GM23338 (cell line): ENCODE data around the gene PLEKHM2.

Experiments
- CREB1 ChIP-seq: fragments of 250-450 bp; sonication (Bioruptor Pico); IDR thresholded peaks from 2 replicates; pipeline ENCODE4 v1.5.0; 2020; ENCODE audit warnings: low read depth, mild to moderate bottlenecking, moderate library complexity
- EZH2 ChIP-seq: fragments of 200-600 bp; sonication (generic); IDR thresholded peaks from one replicate; pipeline ENCODE4 v1.8.0; 2017; ENCODE audit warnings: antibody characterized with exemption, mild to moderate bottlenecking, low read depth; ENCODE audit not compliant: unreplicated experiment
- EZH2phosphoT487 ChIP-seq: fragments of 200-600 bp; sonication (generic); IDR thresholded peaks from one replicate; pipeline ENCODE4 v1.8.1; 2018; ENCODE audit warnings: antibody characterized with exemption; ENCODE audit not compliant: unreplicated experiment
- JUNB ChIP-seq: IDR thresholded peaks from one replicate; pipeline ENCODE4 v1.6.1; 2016; ENCODE audit warnings: antibody characterized with exemption; ENCODE audit not compliant: unreplicated experiment
- NANOG ChIP-seq: IDR thresholded peaks from 2 replicates; pipeline ENCODE4 v1.6.1; 2016; ENCODE audit warnings: antibody characterized with exemption, borderline replicate concordance
- POLR2AphosphoS5 ChIP-seq: IDR thresholded peaks from 2 replicates; pipeline ENCODE4 v1.6.1; 2016; ENCODE audit warnings: antibody characterized with exemption, low read depth
- ZNF114 ChIP-seq: fragments of 250-450 bp; sonication (Bioruptor Pico); IDR thresholded peaks from 2 replicates; pipeline ENCODE4 v1.5.0; 2020; ENCODE audit warnings: mild to moderate bottlenecking, moderate library complexity
- ZNF331 ChIP-seq: fragments of 250-450 bp; sonication (Bioruptor Pico); IDR thresholded peaks from 2 replicates; pipeline ENCODE4 v1.5.0; 2020; ENCODE audit warnings: low read depth, mild to moderate bottlenecking, moderate library complexity
- TF ChIP-seq, protein P1 (sequence below), 2 experiments: fragments of 200-600 bp in 1 of 2; sonication (generic) in 1 of 2; conservative IDR thresholded peaks; 2 replicates each; pipeline versions ENCODE4 v1.5.1 to v1.6.1; 2016 to 2017; ENCODE audit warnings: antibody characterized with exemption in 2 of 2, low read depth in 2 of 2, mild to moderate bottlenecking in 2 of 2, moderate library complexity in 1 of 2
- TF ChIP-seq, protein P2 (sequence below): IDR thresholded peaks from 2 replicates; pipeline ENCODE4 v1.6.1; 2016; ENCODE audit warnings: antibody characterized with exemption
- TF ChIP-seq, protein P3 (sequence below): IDR thresholded peaks from one replicate; pipeline ENCODE4 v1.6.1; 2018; ENCODE audit warnings: antibody characterized with exemption; ENCODE audit not compliant: unreplicated experiment

DNA sequence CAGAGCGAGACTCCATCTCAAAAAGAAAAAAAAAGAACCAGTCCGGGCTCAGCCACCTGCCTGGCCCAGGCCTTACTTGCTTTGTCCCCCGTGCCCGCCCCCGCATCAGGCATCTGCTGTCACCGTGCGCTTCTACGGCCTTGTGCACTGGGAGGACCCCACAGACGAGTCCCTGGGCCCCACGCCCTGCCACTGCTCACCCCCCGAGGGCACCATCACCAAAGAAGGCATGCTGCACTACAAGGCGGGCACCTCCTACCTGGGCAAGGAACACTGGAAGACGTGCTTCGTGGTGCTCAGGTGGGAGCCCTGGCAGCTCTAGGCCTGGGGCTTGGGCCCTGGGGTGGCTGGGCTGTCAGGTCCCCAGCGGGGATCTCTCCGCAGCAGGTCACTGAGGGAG lies 46.3 kb downstream of the PLEKHM2 start:
- TF ChIP-seq, protein P1, sequence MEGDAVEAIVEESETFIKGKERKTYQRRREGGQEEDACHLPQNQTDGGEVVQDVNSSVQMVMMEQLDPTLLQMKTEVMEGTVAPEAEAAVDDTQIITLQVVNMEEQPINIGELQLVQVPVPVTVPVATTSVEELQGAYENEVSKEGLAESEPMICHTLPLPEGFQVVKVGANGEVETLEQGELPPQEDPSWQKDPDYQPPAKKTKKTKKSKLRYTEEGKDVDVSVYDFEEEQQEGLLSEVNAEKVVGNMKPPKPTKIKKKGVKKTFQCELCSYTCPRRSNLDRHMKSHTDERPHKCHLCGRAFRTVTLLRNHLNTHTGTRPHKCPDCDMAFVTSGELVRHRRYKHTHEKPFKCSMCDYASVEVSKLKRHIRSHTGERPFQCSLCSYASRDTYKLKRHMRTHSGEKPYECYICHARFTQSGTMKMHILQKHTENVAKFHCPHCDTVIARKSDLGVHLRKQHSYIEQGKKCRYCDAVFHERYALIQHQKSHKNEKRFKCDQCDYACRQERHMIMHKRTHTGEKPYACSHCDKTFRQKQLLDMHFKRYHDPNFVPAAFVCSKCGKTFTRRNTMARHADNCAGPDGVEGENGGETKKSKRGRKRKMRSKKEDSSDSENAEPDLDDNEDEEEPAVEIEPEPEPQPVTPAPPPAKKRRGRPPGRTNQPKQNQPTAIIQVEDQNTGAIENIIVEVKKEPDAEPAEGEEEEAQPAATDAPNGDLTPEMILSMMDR (conservative IDR thresholded peaks at IDR 0.05; ENCODE audit: low read depth in 2 of 2), result no peak
- TF ChIP-seq, protein P2, sequence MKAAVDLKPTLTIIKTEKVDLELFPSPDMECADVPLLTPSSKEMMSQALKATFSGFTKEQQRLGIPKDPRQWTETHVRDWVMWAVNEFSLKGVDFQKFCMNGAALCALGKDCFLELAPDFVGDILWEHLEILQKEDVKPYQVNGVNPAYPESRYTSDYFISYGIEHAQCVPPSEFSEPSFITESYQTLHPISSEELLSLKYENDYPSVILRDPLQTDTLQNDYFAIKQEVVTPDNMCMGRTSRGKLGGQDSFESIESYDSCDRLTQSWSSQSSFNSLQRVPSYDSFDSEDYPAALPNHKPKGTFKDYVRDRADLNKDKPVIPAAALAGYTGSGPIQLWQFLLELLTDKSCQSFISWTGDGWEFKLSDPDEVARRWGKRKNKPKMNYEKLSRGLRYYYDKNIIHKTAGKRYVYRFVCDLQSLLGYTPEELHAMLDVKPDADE, result no peak
- TF ChIP-seq JUNB (no peak), EZH2phosphoT487 (no peak), CREB1 (no peak), EZH2 (no peak), POLR2AphosphoS5 (no peak), ZNF331 (no peak), ZNF114 (CRISPR knock-in tag) (no peak), NANOG (no peak)
- TF ChIP-seq, protein P3, sequence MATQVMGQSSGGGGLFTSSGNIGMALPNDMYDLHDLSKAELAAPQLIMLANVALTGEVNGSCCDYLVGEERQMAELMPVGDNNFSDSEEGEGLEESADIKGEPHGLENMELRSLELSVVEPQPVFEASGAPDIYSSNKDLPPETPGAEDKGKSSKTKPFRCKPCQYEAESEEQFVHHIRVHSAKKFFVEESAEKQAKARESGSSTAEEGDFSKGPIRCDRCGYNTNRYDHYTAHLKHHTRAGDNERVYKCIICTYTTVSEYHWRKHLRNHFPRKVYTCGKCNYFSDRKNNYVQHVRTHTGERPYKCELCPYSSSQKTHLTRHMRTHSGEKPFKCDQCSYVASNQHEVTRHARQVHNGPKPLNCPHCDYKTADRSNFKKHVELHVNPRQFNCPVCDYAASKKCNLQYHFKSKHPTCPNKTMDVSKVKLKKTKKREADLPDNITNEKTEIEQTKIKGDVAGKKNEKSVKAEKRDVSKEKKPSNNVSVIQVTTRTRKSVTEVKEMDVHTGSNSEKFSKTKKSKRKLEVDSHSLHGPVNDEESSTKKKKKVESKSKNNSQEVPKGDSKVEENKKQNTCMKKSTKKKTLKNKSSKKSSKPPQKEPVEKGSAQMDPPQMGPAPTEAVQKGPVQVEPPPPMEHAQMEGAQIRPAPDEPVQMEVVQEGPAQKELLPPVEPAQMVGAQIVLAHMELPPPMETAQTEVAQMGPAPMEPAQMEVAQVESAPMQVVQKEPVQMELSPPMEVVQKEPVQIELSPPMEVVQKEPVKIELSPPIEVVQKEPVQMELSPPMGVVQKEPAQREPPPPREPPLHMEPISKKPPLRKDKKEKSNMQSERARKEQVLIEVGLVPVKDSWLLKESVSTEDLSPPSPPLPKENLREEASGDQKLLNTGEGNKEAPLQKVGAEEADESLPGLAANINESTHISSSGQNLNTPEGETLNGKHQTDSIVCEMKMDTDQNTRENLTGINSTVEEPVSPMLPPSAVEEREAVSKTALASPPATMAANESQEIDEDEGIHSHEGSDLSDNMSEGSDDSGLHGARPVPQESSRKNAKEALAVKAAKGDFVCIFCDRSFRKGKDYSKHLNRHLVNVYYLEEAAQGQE, result no peak
